HG03139 (cell line): Measurements from ENCODE around the gene AHI1.

Experiments used
- ATAC-seq: cut with Tn5 transposase; IDR thresholded peaks from one replicate; pipeline ENCODE4 v1.9.1; 2021; ENCODE audit not compliant: unreplicated experiment

The AHI1 gene

GRCh38 chr6:135334169-135334568 is 163.4 kb downstream of the AHI1 start:
- ATAC-seq, result no peak

GRCh38 chr6:135331002-135331401 is 166.5 kb downstream of the AHI1 start:
- ATAC-seq, result no peak

DNA sequence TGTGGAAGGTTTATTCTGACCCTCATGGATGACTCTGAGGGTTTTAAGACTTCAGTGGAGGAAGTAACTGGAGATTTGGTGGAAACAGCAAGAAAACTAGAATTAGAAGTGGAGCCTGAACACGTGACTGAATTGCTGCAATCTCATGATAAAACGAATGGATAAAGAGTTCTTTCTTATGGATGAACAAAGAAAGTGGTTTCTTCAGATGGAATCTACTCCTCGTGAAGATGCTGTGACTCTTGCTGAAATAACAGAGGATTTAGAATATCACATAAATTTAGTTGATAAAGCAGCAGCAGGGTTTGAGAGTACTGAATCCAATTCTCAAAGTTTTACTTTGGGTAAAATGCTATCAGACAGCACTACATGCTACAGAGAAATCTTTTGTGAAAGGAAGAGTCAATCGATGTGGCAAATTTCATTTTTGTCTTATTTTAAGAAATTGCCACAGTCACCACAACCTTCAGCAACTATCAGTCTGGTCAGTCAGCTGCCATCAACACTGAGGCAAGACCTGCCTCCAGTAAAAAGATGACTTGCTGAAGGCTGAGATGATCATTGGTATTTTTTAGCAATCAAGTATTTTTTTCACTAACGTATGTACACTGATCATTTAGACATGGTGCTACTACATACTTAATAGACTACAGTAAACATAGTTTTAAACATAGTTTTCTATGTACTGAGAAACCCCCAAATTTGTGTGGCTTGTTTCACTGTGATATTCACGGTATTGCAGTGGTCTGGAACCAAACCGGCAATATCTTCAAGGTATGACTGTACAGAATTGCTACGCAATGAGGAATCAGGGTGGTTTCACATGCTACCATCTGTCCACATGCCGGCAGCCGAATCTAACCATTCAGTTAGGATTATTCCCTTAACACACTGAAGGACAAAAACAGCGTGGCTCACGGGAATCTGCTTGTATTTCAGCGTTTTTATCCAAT is 167.4 kb downstream of the AHI1 start:
- peak; percentile 85 for ATAC-seq

GRCh38 chr6:135328136-135328535 is 169.4 kb downstream of the AHI1 start:
- no peak for ATAC-seq

- no peak for ATAC-seq
These were observed 171.7 kb downstream of the AHI1 start for GRCh38 chr6:135325624-135326424.

GRCh38 chr6:135324531-135324930 is 173.0 kb downstream of the AHI1 start:
- ATAC-seq, result no peak

DNA sequence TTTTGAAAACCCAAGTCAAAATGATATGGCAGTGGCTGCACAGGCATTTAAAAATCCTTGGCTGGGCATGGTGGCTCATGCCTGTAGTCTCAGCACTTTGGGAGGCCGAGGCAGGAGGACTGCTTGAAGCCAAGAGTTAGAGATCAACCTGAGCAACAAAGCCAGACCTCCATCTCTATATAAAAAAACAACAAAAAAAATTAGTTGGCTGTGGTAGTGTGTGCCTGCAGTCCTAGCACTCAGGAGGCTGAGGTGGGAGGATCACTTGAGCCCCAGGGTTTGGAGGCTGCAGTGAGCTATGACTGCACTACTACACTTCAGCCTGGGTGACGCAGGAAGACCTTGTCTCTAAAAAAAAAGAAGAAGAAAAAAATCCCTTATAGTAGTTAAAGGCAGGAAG is 173.6 kb downstream of the AHI1 start:
- no peak for ATAC-seq

DNA sequence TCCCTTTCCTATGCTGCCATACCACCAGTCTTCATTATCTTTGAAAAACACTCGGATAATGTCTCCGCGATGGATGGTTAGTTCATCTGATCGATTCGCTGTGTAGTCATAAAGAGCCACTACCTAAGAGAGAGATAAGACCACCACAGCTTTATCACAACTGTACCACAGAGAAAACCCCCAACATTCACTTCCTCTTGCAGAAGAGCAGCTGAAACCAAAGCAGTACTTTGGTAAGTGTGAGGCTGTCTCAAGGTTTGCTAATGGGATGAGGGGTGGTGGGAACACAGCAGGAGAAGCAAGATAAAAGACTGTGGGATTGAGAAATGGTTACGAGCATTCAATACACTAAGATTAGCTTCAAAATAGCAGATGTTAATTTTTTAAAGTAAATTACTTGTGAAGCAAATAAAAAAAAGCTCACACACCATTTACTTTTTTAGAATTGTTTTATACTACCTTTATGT is 174.3 kb downstream of the AHI1 start:
- ATAC-seq, result peak; percentile 97

- ATAC-seq, result no peak
These were observed 174.9 kb downstream of the AHI1 start for GRCh38 chr6:135322427-135323201.

GRCh38 chr6:135320721-135321621 is 176.6 kb downstream of the AHI1 start:
- ATAC-seq, result no peak

GRCh38 chr6:135319819-135320218 is 177.7 kb downstream of the AHI1 start:
- no peak for ATAC-seq

- no peak for ATAC-seq
These were observed 178.6 kb downstream of the AHI1 start for GRCh38 chr6:135318738-135319469.

DNA sequence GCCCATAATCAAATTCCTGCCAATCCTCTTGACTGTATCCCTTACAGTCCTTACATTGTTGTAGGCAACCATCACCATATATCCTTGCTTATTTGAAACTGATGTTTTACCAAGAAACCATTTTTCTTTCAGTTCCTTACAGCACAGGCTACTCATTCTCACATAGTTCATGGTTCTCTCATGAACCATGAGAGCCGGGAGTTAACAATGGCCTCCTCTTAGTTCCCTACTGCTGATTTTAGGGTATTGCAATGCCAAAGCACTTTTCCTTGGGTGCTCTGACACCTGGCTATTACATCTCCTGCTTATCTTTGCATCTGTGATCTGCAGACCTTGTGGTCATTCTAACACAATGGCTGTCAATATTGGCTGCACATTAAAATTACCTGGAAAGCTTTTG is 183.0 kb downstream of the AHI1 start:
- no peak for ATAC-seq

GRCh38 chr6:135311446-135312200 is 185.9 kb downstream of the AHI1 start:
- no peak for ATAC-seq

DNA sequence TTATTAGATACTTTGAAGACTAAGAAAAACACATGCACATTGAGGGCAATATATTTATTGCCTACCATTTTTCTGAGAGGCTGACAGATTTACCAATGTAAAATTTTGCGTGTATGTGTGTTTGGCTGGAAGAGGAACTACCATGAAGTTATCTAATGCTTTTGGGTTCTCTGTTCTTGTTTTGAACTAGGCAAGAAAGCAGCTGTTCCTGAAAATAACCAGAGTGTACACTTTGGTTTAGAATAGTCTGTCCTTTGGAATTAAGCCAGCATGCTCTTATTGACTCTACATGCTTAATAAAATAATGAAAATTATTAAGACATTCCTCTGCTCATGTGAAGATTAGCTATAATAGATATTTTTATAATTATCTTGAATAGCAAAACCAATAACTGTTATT is 187.2 kb downstream of the AHI1 start:
- ATAC-seq, result no peak

DNA sequence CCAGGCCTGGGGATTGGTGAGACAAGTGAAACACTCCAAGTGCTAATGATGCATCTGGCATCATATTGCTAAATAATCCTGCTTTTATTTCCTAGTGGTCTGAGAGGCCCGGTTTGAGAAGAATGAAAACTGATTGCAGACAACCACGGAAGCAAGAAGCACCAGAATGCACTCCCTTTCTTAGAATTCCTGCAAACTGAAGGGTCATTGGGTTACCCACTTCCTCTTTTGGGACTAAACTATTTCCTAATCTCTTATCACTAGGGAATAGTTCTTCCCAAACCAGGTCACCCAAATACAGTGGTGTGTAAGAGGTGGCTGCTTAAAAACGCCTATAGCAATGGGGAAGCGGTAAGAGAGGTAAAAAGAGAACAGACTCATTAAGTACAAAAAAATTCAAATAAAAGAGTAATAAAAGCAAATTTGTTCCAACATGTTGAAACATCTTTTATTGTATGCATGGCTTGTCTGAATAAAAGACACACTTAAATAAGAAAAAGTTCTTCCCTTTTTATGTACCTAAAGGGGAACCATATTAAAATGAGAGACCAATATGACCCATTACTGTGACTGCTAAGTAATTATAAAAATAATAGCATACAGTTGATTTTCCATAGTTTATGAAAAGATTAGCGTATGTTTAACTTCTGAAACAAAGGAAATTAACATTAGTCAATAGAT is 190.7 kb downstream of the AHI1 start:
- no peak for ATAC-seq

- ATAC-seq, result no peak
These were observed 191.4 kb downstream of the AHI1 start for GRCh38 chr6:135306166-135306565.

DNA sequence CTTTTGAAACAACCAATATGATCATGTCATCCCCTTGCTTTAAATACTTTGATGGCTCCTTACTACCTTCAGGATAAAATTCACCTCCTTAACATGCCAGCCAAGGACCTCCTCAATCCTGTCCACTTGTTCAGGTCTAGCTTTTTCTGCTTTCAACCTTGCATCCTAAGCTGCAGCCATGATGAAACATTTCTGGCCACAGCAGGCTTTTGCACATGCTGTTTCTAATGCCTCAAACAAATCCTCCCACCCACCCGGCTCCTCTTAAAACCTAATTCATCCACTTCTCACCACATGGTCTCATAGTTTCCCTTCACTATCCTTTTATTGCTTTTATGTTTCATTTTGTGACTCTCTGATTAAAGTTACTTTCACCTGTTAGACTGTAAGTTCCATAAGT is 191.9 kb downstream of the AHI1 start:
- ATAC-seq, result no peak
